Tibial nerve (tissue), 4 donors: ENCODE results near the gene TSACC. TPM values are rescaled to one million over a fixed set of nuclear protein-coding genes. Genes with fewer than 3 reads are reported as not detected.

Experiments
- DNase-seq, 2 donors: peaks; one replicate each; pipeline ENCODE4 v3.0.0-alpha.2; 2019; ENCODE audit warnings: low spot score in 2 of 2
- H3K27ac ChIP-seq, 4 donors: fragments of 200-600 bp; sonication (generic) in 3 of 4; one replicate each; pipeline ENCODE4 v1.5.1; 2017 to 2019; ENCODE audit warnings: mild to moderate bottlenecking in 1 of 4
- H3K27me3 ChIP-seq, 2 donors: fragments of 200-600 bp; sonication (generic) in 1 of 2; one replicate each; pipeline versions ENCODE4 v1.5.1 to v1.6.0; 2017 to 2019
- H3K36me3 ChIP-seq, 3 donors: fragments of 200-600 bp; sonication (generic); one replicate each; pipeline ENCODE4 v1.5.1; 2018 to 2019
- H3K4me1 ChIP-seq, 4 donors: fragments of 200-600 bp; sonication (generic) in 3 of 4; one replicate each; pipeline ENCODE4 v1.5.1; 2017 to 2019
- H3K4me3 ChIP-seq, 4 donors: fragments of 200-600 bp; sonication (generic) in 3 of 4; one replicate each; pipeline ENCODE4 v1.5.1; 2017 to 2019; ENCODE audit warnings: mild to moderate bottlenecking in 1 of 4, moderate library complexity in 1 of 4
- H3K9me3 ChIP-seq, 4 donors: fragments of 200-600 bp; sonication (generic) in 3 of 4; one replicate each; pipeline ENCODE4 v1.5.1; 2017 to 2019
- EP300 ChIP-seq, 2 donors: sonication (generic); formaldehyde crosslinking; IDR thresholded peaks; one replicate each; pipeline ENCODE4 v1.6.1; 2017; ENCODE audit warnings: antibody characterized with exemption in 2 of 2, mild to moderate bottlenecking in 1 of 2
- POLR2A ChIP-seq, 2 donors: fragments of 450-650 bp; IDR thresholded peaks; one replicate each; pipeline ENCODE4 v1.6.1; 2017; ENCODE audit warnings: antibody characterized with exemption in 2 of 2, mild to moderate bottlenecking in 2 of 2, moderate library complexity in 2 of 2
- WGBS, 2 donors: methylation state at CpG; one replicate each; pipeline ENCODE4 v1.1.5; 2018; 5-methylcytosine and 5-hydroxymethylcytosine counted together
- total RNA-seq, 4 donors: library from RNA; depleted of rRNA; stranded (reverse); fragments of >200 nt; gene quantifications; one replicate each; pipeline ENCODE4 v1.1.0, GENCODE V29; 2016
- TF ChIP-seq, protein P1 (sequence below), 5 experiments: fragments of 200-600 bp in 3 of 5; fragments of 450-650 bp in 2 of 5; sonication (generic) in 3 of 5; IDR thresholded peaks; one replicate each; pipeline ENCODE4 v1.5.1; 2016 to 2019; ENCODE audit warnings: antibody characterized with exemption in 5 of 5, mild to moderate bottlenecking in 3 of 5, moderate library complexity in 2 of 5

Gene TSACC
- total RNA-seq, 4 donors from 2014 or later: not detected

DNA sequence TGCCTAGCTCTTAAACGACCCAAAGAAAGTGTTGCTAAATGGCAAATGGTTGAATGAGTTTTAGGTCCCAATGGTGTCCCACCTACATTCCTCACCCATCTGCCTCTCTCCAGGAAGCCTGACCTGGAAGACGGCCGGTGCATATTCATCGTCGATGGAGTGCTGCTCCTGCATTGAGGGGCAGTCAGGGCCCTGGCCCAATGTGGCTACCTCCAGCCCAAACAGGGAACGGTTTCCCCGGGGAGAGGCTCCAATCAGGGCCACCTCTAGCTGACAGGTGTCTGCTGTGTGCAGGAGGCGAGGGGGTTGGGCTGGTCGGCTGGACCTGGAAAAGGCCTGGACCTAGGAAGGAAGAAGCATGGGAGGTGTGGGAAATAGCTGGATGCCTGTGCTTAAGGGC lies 44.4 kb upstream of the TSACC start:
- no peaks in the 10 kb centered on the region for H3K9me3 ChIP-seq
- no peak overlapping the region for H3K27ac ChIP-seq
- H3K36me3 ChIP-seq: peaks cover 0 to 24% (median 0%) of the 10 kb centered on the region in 3 donors
- peaks cover 0 to 43% (median 19%) of the 10 kb centered on the region in 4 donors for H3K4me1 ChIP-seq
- WGBS, 2 donors: 80 to 89% methylated on average over 9 of the region's 9 CpGs
- H3K4me3 ChIP-seq: no peak overlapping the region
- DNase-seq: no peak
- H3K27me3 ChIP-seq: no peaks in the 10 kb centered on the region
- no peak for TF ChIP-seq POLR2A (IDR thresholded peaks at IDR 0.05)
- TF ChIP-seq, protein P1, sequence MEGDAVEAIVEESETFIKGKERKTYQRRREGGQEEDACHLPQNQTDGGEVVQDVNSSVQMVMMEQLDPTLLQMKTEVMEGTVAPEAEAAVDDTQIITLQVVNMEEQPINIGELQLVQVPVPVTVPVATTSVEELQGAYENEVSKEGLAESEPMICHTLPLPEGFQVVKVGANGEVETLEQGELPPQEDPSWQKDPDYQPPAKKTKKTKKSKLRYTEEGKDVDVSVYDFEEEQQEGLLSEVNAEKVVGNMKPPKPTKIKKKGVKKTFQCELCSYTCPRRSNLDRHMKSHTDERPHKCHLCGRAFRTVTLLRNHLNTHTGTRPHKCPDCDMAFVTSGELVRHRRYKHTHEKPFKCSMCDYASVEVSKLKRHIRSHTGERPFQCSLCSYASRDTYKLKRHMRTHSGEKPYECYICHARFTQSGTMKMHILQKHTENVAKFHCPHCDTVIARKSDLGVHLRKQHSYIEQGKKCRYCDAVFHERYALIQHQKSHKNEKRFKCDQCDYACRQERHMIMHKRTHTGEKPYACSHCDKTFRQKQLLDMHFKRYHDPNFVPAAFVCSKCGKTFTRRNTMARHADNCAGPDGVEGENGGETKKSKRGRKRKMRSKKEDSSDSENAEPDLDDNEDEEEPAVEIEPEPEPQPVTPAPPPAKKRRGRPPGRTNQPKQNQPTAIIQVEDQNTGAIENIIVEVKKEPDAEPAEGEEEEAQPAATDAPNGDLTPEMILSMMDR (IDR thresholded peaks at IDR 0.05): no peak
- TF ChIP-seq EP300 (IDR thresholded peaks at IDR 0.05): no peak

DNA sequence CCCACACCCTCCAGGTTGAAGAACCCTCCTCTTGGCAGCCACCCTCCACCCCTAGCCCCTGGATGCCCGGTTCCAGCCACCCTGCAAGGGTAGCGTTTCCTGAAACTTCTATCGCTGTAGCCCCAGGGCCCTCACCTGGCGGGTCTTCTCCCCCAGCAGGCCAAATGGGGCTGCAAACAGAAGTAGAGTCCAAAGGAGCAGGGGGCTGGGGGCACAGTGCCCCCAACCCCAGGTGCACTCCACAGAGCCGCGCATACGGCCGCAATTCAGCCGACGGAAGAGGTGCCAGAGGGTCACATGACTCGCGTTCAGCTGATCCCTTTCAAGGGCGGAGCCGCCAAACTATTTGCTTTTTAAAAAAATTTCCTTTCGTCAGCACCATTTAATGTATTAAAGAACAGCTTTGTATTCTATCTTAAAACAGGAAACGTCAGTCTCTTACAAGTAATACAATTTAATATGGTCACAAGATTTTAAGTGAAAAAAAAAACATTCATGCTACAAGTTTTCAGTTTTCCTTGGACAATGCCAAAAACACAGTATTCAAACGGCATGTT lies 42.9 kb upstream of the TSACC start, which contains the start of gene GLMP:
Gene GLMP, minus strand, starts transcription at position 289 of the 557 bp plus-strand sequence. Its CDS starts 34 bp downstream, at position 255.
- 1% methylated on average over 17 of the region's 17 CpGs for WGBS, 2 donors
- DNase-seq: peak; percentile 49 to 75
- H3K27ac ChIP-seq: peak within 1 kb of the TSS; percentile 63 to 81 (median 70)
- TF ChIP-seq EP300 (IDR thresholded peaks at IDR 0.05) (peak in 1 of 2 donors; percentile 70), POLR2A (IDR thresholded peaks at IDR 0.05) (no peak)
- TF ChIP-seq, protein P1 (IDR thresholded peaks at IDR 0.05): no peak
- no peaks in the 10 kb centered on the region for H3K9me3 ChIP-seq
- peaks cover 0 to 18% (median 0%) of the 10 kb centered on the region in 3 donors for H3K36me3 ChIP-seq
- peak within 1 kb of the TSS; percentile 52 to 84 (median 74) for H3K4me3 ChIP-seq
- no peaks in the 10 kb centered on the region for H3K27me3 ChIP-seq
- peaks cover 0 to 41% (median 19%) of the 10 kb centered on the region in 4 donors for H3K4me1 ChIP-seq

- DNase-seq: no peak
- WGBS, 2 donors: 87 to 89% methylated on average over 16 to 19 of the region's 19 CpGs
- no peaks in the 10 kb centered on the region for H3K9me3 ChIP-seq
- H3K27ac ChIP-seq: no peak within 1 kb of the TSS
- H3K4me1 ChIP-seq: peaks cover 0 to 20% (median 9%) of the 10 kb centered on the region in 4 donors
- H3K4me3 ChIP-seq: no peak within 1 kb of the TSS
- no peaks in the 10 kb centered on the region for H3K27me3 ChIP-seq
- peaks cover 0 to 7% (median 0%) of the 10 kb centered on the region in 3 donors for H3K36me3 ChIP-seq
- TF ChIP-seq POLR2A (IDR thresholded peaks at IDR 0.05) (no peak), EP300 (IDR thresholded peaks at IDR 0.05) (no peak)
- TF ChIP-seq, protein P1 (IDR thresholded peaks at IDR 0.05): no peak
Measured at GRCh38 chr1:156298852-156299357, 39.4 kb upstream of the TSACC start, which contains the start of gene VHLL. Gene VHLL, minus strand, starts transcription at chr1:156299307. Its CDS starts 118 bp downstream, at chr1:156299189.

DNA sequence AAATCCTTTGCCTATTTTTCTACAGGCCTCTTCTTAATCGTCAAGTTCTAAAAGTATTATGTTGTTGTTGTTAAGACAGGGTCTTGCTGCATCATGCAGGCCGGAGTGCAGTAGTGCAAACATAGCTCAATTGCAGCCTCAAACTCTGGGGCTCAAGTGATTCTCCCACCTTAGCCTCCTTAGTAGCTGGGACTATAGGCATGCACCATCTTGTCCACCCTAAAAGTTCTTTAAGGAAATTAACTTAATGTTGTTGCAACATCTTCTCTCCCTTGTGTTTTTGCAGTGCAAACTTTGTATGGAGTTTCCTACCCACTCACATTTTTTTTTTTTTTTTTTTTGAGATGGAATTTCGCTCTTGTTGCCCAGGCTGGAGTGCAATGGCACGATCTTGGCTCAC lies 35.1 kb upstream of the TSACC start:
- 80 to 95% methylated on average over 4 of the region's 4 CpGs for WGBS, 2 donors
- no peaks in the 10 kb centered on the region for H3K4me1 ChIP-seq
- DNase-seq: no peak

More for the DNA sequence above, 35.1 kb upstream of the TSACC start:
- no peak overlapping the region for H3K27ac ChIP-seq
- peaks cover 0 to 45% (median 7%) of the 10 kb centered on the region in 3 donors for H3K36me3 ChIP-seq
- H3K4me3 ChIP-seq: no peak overlapping the region
- TF ChIP-seq, protein P1 (IDR thresholded peaks at IDR 0.05): no peak
- TF ChIP-seq EP300 (IDR thresholded peaks at IDR 0.05): no peak
- TF ChIP-seq POLR2A (IDR thresholded peaks at IDR 0.05): no peak
- no peaks in the 10 kb centered on the region for H3K27me3 ChIP-seq
- no peaks in the 10 kb centered on the region for H3K9me3 ChIP-seq
